PFSK-1 (cell line): ENCODE data around the gene LEFTY1.

ENCODE experiments used
- POLR2AphosphoS5 ChIP-seq: IDR thresholded peaks from 2 replicates; pipeline ENCODE4 v1.6.1; 2012; ENCODE audit warnings: low read depth, mild to moderate bottlenecking, control low read depth, low read length, moderate library complexity
- SIN3A ChIP-seq: IDR thresholded peaks from 2 replicates; pipeline ENCODE4 v1.6.1; 2012; ENCODE audit warnings: mild to moderate bottlenecking, low read length, moderate library complexity, borderline replicate concordance; ENCODE audit not compliant: insufficient read depth
- TAF1 ChIP-seq: IDR thresholded peaks from 2 replicates; pipeline ENCODE4 v1.6.1; 2012; ENCODE audit warnings: low read length, control low read depth, borderline replicate concordance; ENCODE audit not compliant: insufficient read depth
- TF ChIP-seq, protein P1 (sequence below), 2 experiments: IDR thresholded peaks; 2 replicates each; pipeline versions ENCODE4 v1.6.1 to v1.8.0; 2011 to 2012; ENCODE audit warnings: low read depth in 2 of 2, low read length in 2 of 2, control low read depth in 1 of 2, inconsistent platforms in 1 of 2, mild to moderate bottlenecking in 1 of 2, moderate library complexity in 1 of 2; ENCODE audit not compliant: insufficient read depth in 1 of 2

DNA sequence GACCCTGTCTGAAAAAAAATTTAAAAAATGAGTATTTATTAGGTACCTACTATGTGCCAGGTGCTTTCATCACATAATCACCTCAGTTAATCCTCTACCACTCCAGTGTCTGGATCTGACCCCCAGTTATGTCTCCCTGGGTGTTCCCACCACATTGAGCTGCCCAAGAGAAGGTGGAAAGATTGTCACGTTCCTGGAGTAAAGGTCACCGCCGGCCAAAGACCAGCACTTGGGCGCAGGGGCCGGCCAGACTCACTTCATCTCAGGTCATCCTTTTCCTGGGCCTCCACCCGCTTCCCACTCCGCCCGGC lies 34.4 kb upstream of the LEFTY1 start:
- no peak for TF ChIP-seq SIN3A
- TF ChIP-seq, protein P1, sequence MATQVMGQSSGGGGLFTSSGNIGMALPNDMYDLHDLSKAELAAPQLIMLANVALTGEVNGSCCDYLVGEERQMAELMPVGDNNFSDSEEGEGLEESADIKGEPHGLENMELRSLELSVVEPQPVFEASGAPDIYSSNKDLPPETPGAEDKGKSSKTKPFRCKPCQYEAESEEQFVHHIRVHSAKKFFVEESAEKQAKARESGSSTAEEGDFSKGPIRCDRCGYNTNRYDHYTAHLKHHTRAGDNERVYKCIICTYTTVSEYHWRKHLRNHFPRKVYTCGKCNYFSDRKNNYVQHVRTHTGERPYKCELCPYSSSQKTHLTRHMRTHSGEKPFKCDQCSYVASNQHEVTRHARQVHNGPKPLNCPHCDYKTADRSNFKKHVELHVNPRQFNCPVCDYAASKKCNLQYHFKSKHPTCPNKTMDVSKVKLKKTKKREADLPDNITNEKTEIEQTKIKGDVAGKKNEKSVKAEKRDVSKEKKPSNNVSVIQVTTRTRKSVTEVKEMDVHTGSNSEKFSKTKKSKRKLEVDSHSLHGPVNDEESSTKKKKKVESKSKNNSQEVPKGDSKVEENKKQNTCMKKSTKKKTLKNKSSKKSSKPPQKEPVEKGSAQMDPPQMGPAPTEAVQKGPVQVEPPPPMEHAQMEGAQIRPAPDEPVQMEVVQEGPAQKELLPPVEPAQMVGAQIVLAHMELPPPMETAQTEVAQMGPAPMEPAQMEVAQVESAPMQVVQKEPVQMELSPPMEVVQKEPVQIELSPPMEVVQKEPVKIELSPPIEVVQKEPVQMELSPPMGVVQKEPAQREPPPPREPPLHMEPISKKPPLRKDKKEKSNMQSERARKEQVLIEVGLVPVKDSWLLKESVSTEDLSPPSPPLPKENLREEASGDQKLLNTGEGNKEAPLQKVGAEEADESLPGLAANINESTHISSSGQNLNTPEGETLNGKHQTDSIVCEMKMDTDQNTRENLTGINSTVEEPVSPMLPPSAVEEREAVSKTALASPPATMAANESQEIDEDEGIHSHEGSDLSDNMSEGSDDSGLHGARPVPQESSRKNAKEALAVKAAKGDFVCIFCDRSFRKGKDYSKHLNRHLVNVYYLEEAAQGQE (IDR thresholded peaks at IDR 0.05; ENCODE audit: insufficient read depth in 1 of 2, low read depth in 2 of 2, low read length in 2 of 2) = no peak
- TF ChIP-seq POLR2AphosphoS5 = no peak
- no peak for TF ChIP-seq TAF1
